Ovary (tissue), 3 donors: ENCODE measurements around the gene DEGS2.

Source experiments
- CTCF ChIP-seq, 3 donors: fragments of 450-650 bp in 2 of 3; fragments of 200-600 bp in 1 of 3; IDR thresholded peaks; one replicate each; pipeline versions ENCODE4 v1.5.1 to v1.8.0; 2016 to 2022; ENCODE audit warnings: antibody characterized with exemption in 3 of 3, mild to moderate bottlenecking in 1 of 3
- POLR2A ChIP-seq: fragments of 450-650 bp; IDR thresholded peaks from one replicate; pipeline ENCODE4 v1.6.1; 2017; ENCODE audit warnings: antibody characterized with exemption, mild to moderate bottlenecking, moderate library complexity
- donor health status: DM: no; HTN: no; CAD: no.

DNA sequence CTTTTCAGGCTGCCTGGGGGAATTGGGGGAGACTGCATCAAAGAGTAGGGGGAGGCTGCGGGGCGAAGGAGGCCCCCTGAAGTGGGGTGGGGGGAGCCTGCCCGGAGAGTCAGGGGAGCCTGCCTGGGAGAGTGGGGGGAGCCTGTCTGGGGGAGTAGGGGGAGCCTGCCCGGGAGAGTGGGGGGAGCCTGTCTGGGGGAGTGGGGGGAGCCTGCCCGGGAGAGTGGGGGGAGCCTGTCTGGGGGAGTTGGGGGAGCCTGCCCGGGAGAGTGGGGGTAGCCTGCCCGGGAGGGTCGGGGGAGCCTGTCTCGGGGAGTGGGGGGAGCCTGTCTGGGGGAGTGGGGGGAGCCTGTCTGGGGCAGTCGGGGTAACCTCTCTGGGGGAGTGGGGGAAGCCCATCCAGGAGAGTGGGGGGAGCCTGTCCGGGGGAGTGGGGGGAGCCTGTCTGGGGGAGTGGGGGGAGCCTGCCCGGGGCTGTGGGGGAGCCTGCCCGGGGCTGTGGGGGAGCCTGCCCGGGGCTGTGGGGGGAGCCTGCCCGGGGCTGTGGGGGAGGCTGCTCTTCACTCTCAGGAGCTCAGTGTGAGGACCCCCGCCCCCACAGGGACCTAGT, 6.5 kb upstream of the DEGS2 start:
- no peak for TF ChIP-seq CTCF (IDR thresholded peaks at IDR 0.05)
- no peak for TF ChIP-seq POLR2A
